COLO668 (cell line): ENCODE results near the gene CAMSAP3.
"Not testable (repeated sequence)": the region's sequence is repeated elsewhere in the genome, so short reads cannot be mapped to it uniquely, and the experiment has no call there.

ENCODE experiments used
- DNase-seq: peaks from one replicate; lab custom pipeline; 2025; ENCODE audit not compliant: unreplicated experiment; lab: John Stamatoyannopoulos, UW

CAMSAP3 gene

DNA sequence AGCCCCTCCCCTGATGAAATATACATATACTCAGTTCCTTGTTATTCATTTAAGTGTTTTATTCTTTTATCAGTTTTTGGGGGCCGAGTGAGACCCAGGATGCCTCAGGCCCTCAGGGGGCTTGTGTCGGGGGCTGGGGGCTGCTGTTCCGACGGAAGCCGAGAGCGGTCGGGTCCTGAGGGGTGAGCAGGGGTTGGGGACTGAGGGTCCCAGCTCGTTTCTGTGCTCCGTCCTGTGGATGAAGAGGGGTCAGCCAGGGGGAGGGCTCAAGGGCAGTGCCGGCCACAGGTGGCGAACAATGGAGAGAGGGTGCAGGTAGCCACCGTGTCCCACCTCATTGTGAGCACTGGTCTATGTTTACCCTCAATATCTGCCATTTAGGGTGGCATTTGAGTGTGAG, 35.9 kb downstream of the CAMSAP3 start:
- no peak for DNase-seq

DNA sequence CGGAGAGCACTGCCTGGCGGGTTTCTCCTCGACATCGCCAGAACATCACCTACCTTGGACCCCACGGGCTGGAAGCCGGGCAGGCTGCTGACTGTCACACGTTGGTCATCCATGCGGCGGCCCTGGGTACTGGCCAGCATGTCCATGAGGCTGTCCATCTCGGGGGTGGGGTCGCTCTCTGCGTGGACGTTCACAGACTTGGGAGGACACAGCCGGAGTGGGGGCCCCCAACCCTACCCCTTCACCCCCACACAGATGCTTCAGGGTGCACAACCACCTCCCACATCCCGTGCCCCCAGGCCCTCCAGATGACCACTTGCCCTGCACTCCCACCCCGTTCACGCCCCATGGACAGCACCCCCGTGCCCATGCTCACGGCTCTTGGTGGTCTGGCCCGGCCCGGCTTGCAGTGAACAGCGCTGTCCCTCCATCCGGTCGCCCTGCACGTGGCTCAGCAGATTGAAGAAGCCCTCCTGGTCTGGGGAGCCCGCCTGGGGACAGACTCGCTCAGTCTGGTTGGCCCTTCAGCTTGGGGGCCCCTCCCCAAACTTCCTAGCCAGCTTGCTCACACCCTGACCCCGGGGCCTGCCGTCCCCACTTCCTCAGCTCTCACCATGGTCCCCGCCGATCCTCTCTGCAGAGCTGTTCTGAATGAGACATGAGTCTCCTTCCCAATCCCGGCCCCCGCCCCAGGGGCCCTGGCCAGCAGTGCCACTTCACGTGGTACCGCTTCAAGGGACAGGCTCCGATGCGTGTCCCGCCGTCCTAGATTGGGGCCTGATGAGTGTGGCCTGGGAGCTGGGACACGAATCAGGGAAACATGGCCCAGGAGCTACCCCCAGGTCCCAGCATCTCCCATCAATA, 36.9 kb downstream of the CAMSAP3 start:
- no peak for DNase-seq

DNA sequence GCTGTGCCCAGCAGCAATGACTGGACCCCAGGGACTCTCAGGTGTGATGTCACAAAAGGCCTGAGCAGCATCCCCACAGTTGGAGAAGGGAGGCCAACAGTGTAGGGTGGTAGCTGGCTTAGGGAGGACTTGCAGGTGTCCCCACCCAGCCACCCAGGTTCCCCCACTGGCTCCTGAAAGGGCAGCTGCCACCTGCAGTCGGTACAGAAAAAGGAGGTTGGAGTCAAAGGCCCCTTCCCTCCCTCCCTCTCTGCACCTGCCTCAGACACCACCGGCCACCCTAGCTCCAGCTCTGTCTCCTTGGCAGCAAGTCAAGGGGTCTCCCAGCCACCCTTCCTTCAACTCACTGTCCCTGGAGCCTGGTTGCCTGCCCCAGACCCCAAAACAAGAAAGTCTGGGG, 38.0 kb downstream of the CAMSAP3 start, which contains the start of gene PCP2:
PCP2 (minus strand) TSS at position 22 of the 400 bp plus-strand sequence. CDS start 262 bp downstream, outside the sequence.
- peak; percentile 32 for DNase-seq

DNA sequence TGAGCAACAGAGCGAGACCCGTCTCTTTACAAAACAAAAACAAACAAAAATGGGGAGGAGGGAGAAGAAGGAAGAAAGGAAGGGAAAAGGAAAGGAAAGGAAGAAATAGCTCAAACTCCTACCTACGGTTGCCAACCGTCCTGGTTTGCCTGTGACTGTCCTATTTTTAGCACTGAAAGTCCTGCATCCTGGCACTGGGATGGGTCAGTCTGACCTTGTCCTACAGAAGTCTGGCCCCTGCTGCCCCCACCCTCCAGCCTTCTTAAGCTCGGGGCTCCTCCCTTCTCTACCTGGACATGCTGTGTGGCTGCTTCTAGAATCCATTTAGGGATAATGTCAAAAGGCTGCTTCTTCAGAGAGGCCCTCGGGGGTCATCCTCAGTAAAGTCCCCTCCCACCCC, 40.0 kb downstream of the CAMSAP3 start:
- no peak for DNase-seq

DNA sequence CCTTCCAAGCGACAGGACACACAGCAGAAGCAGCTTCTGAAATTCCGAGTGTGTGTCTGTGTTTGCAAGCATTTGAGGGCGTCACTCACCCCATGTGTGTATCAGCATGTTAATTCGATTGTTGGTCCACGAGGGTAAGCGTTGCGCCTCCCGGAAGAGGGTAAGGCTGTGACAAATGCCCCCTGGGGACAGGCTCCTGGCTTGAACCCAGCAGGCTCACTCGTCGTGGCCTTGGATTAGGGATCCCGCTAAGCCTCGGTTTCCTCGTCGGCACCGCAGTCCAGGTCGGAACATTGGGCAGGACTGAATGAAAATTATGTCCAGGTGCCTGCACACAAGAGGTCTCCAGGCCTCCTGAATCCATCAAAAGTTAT, 40.6 kb downstream of the CAMSAP3 start:
- peak; percentile 21 for DNase-seq

DNA sequence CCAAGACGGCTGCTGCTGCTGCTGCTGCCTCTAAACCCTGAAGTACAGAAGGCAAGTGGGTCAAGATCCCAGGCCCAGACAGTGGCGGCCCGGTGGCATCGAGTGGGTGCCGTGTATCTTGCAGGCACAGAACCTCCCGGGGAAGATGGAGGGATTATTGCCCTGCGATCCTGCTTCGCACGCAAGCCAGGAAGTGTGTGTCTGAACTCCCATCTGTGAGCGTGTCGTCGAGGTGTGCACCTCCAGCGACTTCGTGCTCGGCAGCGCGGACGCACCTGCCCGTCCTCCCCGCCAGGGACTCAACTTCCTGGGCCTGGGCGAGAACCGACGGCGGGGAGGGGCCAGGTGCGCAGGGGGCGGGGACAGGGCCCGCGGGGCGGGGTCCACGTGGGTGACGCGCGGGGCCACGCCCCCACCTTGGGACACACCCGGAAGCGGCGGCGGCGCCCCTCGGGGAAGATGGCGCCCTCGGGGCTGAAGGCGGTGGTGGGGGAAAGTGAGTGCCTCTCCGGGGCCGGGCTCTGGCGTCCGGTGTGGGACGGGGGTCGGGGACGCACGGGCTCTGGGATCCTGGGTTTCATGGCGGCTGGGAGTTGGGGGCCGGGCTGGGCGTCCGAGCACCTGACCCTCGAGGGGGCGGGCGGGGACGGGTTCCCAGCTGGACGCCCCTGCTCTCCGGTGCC, 41.2 kb downstream of the CAMSAP3 start, which contains the start of gene STXBP2:
STXBP2 (plus strand) TSS at position 420 of the 683 bp plus-strand sequence; CDS start at position 460, 40 bp downstream.
- DNase-seq: peak; percentile 94

DNA sequence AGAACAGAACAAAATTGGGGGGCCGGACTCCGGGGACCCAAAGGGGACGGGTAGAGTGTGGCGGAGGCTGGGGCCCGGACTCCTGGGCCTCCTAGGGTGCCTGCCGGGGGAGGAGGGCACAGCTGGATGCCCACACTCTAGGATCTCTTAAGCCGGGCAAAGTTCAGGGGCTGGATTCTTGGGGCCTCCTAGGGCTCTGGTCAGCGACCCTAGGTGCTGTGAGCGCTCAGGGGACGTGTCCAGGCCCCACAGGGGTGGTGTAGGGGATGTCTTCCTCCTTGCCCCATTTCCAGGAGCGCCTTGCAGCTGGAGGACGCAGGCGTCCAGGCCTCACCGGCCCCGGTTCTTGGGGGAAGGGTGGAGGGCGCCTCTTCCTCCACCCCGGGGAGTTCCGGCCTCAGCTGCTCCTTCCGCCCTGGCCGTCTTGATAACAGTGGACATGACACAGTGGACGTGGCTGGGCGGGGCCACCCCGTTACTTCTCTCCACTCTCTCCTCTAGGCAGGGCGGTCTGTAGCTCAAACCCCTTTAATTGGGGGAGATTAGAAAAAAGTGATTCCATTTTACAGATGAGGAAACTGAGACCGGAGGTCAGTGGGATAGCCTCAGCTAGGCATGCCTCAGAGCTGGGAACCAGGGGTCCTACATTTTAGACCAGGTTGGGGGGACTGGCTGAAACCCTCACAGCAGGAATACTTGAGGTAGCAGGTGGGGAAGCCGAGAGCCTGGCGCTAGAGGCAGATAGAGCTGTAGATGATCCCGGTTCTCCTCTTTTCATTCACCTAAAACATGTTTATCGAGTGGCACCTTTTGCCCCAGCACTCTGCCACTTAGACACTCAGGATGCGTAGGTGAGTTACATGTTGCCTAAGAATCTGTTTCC, 42.0 kb downstream of the CAMSAP3 start:
- peak; percentile 35 for DNase-seq

DNA sequence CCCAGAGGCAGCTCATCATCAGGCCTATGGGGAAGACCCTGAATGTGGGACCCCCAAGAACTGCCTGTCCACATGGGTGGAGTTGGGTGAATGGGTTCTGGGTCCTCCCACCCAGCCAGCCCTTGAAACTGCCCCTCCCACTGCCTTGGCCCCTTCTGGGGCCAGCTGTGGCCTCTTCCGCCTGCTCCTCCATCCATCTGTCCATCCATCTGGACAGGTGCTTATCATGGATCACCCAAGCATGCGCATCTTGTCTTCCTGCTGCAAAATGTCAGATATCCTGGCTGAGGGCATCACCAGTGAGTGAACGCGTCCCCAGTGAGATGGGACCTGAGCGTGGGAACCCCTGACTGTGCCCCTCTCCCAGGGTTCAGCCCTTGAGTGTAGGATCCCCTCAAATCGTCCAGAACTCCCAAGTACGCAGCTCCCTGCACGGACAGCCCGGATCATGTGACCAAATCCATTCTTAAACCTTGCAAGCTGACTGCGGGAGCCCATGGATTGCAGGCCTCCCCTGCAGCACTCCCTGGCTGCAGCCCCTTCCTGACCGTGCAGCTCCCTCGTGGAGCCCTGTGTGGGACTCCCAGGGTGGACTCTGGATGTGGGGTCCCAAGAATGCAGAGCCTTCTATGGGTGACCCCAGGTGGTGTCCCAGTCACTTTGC, 43.3 kb downstream of the CAMSAP3 start:
- no peak for DNase-seq

DNA sequence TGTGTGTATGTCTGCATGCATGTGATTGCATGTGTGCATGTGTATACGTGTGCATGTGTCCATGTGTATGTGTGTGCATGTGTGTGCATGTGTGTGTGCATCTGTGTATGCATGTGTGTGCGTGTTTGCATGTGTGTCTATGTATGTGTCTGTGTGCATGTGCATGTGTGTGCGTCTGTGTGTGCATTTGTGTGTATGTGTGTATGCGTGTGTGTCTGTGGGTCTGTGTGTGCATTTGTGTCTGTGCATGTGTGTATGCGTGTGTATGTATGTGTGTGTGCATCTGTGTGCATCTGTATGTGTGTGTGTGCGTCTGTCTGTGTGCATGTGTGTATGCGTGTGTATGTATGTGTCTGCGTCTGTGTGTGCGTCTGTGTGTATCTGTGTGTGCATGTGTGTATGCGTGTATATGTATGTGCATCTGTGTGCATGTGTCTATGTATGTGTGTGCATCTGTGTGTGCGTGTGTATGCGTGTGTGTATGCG, 44.2 kb downstream of the CAMSAP3 start:
- DNase-seq: no peak

DNA sequence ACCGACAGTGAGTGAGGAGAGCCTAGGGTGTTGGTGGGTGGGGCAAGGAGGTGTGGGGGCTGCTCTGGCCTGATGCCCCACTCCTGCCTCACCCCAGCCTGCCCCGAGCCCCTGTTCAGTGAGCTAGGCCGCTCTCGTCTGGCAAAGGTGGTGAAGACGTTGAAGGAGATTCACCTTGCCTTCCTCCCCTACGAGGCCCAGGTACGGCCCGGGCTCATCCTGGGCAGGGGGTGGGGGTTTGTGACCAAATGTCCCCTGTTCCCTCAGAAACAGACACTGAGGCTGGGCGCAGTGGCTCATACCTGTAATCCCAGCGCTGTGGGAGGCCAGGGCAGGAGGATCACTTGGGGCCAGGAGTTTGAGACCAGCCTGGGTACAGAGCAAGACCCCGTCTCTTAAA, 45.1 kb downstream of the CAMSAP3 start:
- DNase-seq: no peak

DNA sequence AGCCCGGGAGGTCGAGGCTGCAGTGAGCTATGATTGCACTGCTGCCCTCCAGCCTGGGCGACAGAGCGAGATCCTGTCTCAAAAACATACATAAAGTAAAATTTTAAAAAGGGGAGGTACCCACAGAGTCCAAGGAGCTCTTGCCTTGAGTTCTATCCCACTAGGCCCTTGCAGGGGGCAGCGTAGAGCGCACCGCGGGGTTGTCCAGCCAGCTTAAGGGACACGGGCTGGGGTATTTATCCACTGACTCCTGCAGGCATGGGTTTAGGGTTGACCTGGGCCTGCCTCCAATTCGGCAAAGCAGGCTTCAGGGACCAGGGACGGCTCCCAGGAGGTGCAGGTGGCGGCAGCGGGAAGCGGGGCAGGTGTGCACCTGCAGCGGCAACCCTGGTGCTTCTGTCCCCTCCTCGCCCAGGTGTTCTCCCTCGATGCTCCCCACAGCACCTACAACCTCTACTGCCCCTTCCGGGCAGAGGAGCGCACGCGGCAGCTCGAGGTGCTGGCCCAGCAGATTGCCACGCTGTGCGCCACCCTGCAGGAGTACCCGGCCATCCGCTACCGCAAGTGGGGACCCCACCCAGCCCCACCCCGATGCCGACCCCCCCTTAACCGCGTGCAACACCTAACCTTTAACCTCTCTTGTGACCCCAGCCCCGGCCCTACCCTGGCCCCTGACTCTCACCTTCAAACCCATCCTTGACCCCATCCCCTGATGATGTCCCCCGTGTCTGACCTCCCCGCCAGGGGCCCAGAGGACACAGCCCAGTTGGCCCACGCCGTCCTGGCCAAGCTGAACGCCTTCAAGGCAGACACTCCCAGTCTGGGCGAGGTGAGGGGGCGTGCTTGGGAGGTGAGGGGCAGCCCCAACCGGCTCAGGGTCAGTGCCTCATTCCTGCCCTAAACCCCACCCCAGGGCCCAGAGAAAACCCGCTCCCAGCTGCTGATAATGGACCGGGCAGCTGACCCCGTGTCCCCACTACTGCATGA, 45.9 kb downstream of the CAMSAP3 start:
- no peak for DNase-seq

DNA sequence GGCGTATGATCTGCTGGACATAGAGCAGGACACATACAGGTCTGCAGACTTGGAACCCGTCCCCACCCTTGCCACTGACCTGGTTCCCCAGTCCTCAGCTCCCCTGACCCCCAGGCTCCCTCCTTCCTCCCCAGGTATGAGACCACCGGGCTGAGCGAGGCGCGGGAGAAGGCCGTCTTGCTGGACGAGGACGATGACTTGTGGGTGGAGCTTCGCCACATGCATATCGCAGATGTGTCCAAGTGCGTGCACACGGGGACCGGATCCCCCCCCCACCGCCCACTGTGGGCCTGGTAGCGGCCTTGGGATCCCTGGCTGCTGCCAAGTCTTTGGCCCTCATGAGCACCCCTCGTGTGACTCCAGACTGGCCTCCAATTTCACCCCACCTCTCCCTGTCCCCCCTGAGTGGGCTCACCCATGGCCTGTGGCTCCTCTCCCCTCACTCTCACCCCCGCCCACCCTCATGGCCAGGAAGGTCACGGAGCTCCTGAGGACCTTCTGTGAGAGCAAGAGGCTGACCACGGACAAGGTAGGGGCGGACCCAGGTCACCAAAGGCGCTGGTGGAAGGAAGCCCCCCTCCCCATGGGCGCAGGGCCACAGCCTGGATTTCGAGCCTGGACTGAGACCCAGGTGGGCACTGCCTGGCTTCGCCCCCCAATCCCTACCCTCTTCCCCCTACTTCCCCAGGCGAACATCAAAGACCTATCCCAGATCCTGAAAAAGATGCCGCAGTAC, 46.8 kb downstream of the CAMSAP3 start:
- no peak for DNase-seq

DNA sequence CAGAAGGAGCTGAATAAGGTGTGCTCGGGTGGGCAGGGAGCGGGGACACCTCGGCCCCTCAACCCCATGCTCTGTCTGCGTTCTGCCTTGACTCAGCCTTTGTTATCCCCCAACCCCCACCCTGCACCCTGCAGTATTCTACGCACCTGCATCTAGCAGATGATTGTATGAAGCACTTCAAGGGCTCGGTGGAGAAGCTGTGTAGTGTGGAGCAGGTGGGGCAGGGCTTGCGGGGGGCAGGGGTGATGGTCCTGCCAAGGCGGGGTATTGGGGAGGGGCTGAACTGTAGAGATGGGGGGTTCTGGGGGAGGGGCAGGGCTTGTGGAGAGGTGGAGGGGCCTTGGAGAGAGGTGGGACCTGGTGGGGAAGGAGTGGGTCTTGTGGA, 47.4 kb downstream of the CAMSAP3 start:
- no peak for DNase-seq

DNA sequence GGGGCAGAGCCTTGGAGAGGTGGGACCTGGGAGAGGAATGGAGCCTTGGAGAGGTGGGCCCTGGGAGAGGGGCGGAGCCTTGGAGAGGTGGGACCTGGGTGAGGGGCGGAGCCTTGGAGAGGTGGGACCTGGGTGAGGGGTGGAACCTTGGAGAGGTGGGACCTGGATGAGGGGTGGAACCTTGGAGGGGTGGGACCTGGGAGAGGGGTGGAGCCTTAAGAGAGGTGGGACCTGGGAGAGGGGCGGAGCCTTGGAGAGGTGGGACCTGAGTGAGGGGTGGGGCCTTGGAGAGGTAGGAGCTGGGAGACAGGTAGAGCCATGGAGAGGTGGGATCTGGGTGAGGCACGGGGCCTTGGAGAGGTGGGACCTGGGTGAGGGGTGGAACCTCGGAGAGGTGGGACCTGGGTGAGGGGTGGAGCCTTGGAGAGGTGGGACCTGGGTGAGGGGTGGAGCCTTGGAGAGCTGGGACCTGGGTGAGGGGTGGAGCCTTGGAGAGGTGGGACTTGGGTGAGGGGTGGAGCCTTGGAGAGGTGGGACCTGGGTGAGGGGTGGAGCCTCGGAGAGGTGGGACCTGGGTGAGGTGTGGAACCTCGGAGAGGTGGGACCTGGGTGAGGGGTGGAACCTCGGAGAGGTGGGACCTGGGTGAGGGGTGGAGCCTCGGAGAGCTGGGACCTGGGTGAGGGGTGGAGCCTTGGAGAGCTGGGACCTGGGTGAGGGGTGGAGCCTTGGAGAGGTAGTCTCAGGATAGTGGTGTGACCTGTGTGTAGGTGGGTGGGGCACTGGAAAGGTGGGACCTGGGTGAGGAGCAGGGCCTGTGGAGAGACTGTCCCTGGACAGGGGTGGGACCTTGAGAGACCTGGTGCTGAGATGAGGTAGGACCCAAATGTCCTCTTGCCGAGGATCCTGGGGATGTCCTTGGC, 48.2 kb downstream of the CAMSAP3 start:
- not testable (repeated sequence) for DNase-seq

DNA sequence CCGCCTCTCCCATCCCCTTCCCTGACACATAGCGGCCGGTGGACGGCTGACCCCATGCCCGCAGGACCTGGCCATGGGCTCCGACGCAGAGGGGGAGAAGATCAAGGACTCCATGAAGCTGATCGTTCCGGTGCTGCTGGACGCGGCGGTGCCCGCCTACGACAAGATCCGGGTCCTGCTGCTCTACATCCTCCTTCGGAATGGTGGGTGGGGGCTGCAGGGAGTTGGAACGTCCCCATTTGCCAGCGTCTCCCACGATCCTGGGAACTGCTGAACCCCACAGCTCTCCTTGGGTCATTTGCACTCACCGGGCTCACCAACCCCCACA, 48.9 kb downstream of the CAMSAP3 start:
- no peak for DNase-seq

DNA sequence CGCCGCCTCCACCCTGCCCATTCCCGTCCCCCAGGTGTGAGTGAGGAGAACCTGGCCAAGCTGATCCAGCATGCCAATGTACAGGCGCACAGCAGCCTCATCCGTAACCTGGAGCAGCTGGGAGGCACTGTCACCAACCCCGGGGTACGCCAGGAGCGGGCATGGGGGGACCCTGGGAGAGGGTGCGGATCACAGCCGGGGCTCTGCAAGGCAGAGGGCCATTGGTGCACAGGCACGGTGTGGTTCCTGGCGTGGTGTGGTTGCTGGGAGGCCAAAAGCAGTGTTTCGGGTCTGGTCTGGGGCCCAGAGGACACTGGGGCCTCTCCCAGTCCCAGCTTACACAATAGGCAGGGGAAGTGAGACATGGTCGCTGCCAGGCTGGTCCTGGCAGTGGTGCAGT, 49.5 kb downstream of the CAMSAP3 start:
- no peak for DNase-seq

DNA sequence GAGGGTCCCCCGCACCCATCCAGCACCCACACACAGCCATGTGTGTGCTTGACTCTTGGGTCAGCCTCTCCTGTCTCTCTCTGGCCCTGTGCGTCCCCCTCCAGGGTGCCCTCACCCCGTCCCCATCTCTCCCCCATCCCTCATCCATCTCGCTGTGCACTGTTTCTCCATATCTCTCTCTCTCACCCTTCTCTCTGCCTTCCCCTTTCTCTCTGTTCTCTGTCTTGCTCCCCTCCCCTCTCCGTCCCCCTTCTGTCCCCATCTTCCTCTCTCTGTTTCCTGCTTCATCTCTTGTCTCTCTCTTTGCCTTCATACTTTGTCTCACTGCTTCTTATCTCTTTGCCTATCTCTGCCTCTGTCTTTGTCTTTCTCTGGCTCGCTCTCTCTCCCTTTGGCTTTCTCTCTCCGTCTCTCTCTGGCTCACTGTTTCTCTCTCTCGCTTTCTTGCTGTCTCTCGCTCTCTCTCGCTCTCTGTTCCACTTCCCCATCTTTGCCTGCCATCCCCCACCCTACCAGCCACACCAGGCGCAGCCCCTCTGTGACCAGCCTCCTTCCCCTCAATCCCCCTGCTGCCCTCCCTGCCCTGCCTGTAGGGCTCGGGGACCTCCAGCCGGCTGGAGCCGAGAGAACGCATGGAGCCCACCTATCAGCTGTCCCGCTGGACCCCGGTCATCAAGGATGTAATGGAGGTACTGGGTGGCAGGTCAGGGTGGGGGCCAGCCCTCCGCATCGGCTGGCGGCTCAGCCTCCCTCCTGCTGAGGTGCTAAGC, 50.2 kb downstream of the CAMSAP3 start:
- DNase-seq: no peak
